HepG2 (cell line): ENCODE data around the gene ACBD6. TPM values are rescaled to one million over a fixed set of nuclear protein-coding genes. Genes with fewer than 3 reads are reported as not detected.
A peak's percentile ranks its signal among the peaks of the same experiment; 100 is the strongest.

Experiments used
- ARID5B ChIP-seq: IDR thresholded peaks from 2 replicates; pipeline ENCODE4 v1.4.0; 2020; ENCODE audit warnings: mild to moderate bottlenecking, missing genetic modification reagents
- ASH2L ChIP-seq: fragments of 300-600, 200-600 bp; sonication (generic); IDR thresholded peaks from 2 replicates; pipeline ENCODE4 v1.7.0; 2017; ENCODE audit warnings: low read depth, mild to moderate bottlenecking, moderate library complexity, mixed read lengths, low read length; ENCODE audit not compliant: insufficient read length
- FIP1L1 ChIP-seq: fragments of 200-400 bp; formaldehyde crosslinking; IDR thresholded peaks from 2 replicates; pipeline ENCODE4 v1.6.1; 2018; ENCODE audit warnings: low read depth, mild to moderate bottlenecking, low read length, moderate library complexity, borderline replicate concordance; ENCODE audit not compliant: insufficient read depth
- PLSCR1 ChIP-seq: sonication (generic); formaldehyde crosslinking; IDR thresholded peaks from 2 replicates; pipeline ENCODE4 v1.5.0; 2020; ENCODE audit warnings: missing genetic modification reagents, mild to moderate bottlenecking, borderline replicate concordance
- SALL1 ChIP-seq: sonication (generic); formaldehyde crosslinking; IDR thresholded peaks from 2 replicates; pipeline ENCODE4 v1.8.0; 2022; ENCODE audit warnings: mild to moderate bottlenecking, missing genetic modification reagents
- SMAD9 ChIP-seq: sonication (generic); formaldehyde crosslinking; IDR thresholded peaks from 2 replicates; pipeline ENCODE4 v1.5.1; 2020; ENCODE audit warnings: mild to moderate bottlenecking, missing genetic modification reagents
- TFDP2 ChIP-seq: sonication (generic); formaldehyde crosslinking; IDR thresholded peaks from 2 replicates; pipeline ENCODE4 v1.4.0; 2020; ENCODE audit warnings: missing genetic modification reagents
- ZBTB8A ChIP-seq: sonication (generic); formaldehyde crosslinking; IDR thresholded peaks from 2 replicates; pipeline ENCODE4 v1.4.0; 2020; ENCODE audit warnings: mild to moderate bottlenecking, low read depth, missing genetic modification reagents, borderline replicate concordance
- ZGPAT ChIP-seq: IDR thresholded peaks from 2 replicates; pipeline ENCODE4 v1.6.1; 2016; ENCODE audit warnings: mild to moderate bottlenecking
- ZHX1 ChIP-seq: sonication (generic); formaldehyde crosslinking; IDR thresholded peaks from 2 replicates; pipeline ENCODE4 v1.8.1; 2022; ENCODE audit warnings: low read depth, mild to moderate bottlenecking, missing genetic modification reagents
- ZNF143 ChIP-seq: sonication (generic); formaldehyde crosslinking; IDR thresholded peaks from 2 replicates; pipeline ENCODE4 v1.4.0; 2020; ENCODE audit warnings: missing genetic modification reagents
- ZNF564 ChIP-seq: sonication (generic); formaldehyde crosslinking; IDR thresholded peaks from 2 replicates; pipeline ENCODE4 v1.8.1; 2023; ENCODE audit warnings: mild to moderate bottlenecking, missing genetic modification reagents
- ZNF577 ChIP-seq: sonication (generic); formaldehyde crosslinking; IDR thresholded peaks from 2 replicates; pipeline ENCODE4 v1.4.0; 2020; ENCODE audit warnings: mild to moderate bottlenecking, low read depth, missing genetic modification reagents, borderline replicate concordance
- ZNF598 ChIP-seq: sonication (generic); formaldehyde crosslinking; IDR thresholded peaks from 2 replicates; pipeline ENCODE4 v1.5.1; 2020; ENCODE audit warnings: mild to moderate bottlenecking, missing genetic modification reagents, borderline replicate concordance
- ZNF660 ChIP-seq: sonication (generic); formaldehyde crosslinking; IDR thresholded peaks from 2 replicates; pipeline ENCODE4 v1.5.1; 2020; ENCODE audit warnings: mild to moderate bottlenecking, low read depth, missing genetic modification reagents, borderline replicate concordance
- ZNF770 ChIP-seq: sonication (generic); formaldehyde crosslinking; IDR thresholded peaks from 2 replicates; pipeline ENCODE4 v1.5.0; 2020; ENCODE audit warnings: mild to moderate bottlenecking, missing genetic modification reagents
- polyA plus RNA-seq, 8 experiments: library from polyadenylated mRNA; depleted of rRNA in 3 of 8; stranded (reverse) in 7 of 8; unstranded in 1 of 8; fragments of >200 nt; fragmentation: Illumina TruSeq in 4 of 8; extraction: Trizol in 4 of 8; gene quantifications; 2 replicates each; pipeline versions ENCODE4 v1.2.1 to v1.2.3, GENCODE V29; 2011 to 2016; ENCODE audit warnings: low read depth in 4 of 8, missing spikeins in 1 of 8, mixed read lengths in 1 of 8; ENCODE audit not compliant: insufficient read depth in 1 of 8
- total RNA-seq, 5 experiments: library from RNA; depleted of rRNA; stranded (reverse); fragments of >200 nt; fragmentation: Illumina TruSeq; extraction: Trizol; gene quantifications; 2 replicates each; pipeline ENCODE4 v1.2.3, GENCODE V29; 2016; ENCODE audit warnings: low read depth in 1 of 5

ACBD6 gene
- total and polyA plus RNA-seq, 2 of the 13 experiments (the other 11 are each of a cell fraction or from before 2014, with no cell fraction given): 33.5 to 47.2 TPM

GRCh38 chr1:180501865-180502360 lies 464 bp downstream of the ACBD6 start (continued):
- TF ChIP-seq ZNF598 (CRISPR knock-in tag) (peak; percentile 52; the same call in 1 of the 2 replicates), ZNF564 (CRISPR knock-in tag) (no peak), FIP1L1 (no peak), TFDP2 (CRISPR knock-in tag) (no peak), ZNF770 (no peak), ZHX1 (CRISPR knock-in tag) (no peak), ARID5B (CRISPR knock-in tag) (no peak), PLSCR1 (CRISPR knock-in tag) (no peak), ASH2L (no peak), SMAD9 (CRISPR knock-in tag) (peak; percentile 25; the same call in 1 of the 2 replicates), ZNF660 (CRISPR knock-in tag) (no peak), SALL1 (CRISPR knock-in tag) (no peak), ZNF577 (CRISPR knock-in tag) (no peak), ZBTB8A (CRISPR knock-in tag) (no peak), ZNF143 (CRISPR knock-in tag) (no peak), ZGPAT (CRISPR knock-in tag) (no peak)
